B cell (primary cell): ENCODE results near the gene TRIM40. TPM values are rescaled to one million over a fixed set of nuclear protein-coding genes. Genes with fewer than 3 reads are reported as not detected.

ENCODE experiments used
- ATAC-seq: fragments of 200-7000 bp; cut with Tn5 transposase; one replicate; pipeline ENCODE4 v1.10.0; 2021; ENCODE audit warnings: low read depth, mild to moderate bottlenecking, moderate number of reproducible peaks, moderate library complexity
- CTCF ChIA-PET: fragments of 350-600 bp; sonication (Branson Sonifier 250); formaldehyde crosslinking; loops from one replicate; lab custom pipeline; 2021; ENCODE audit warnings: antibody characterized with exemption, inconsistent platforms; lab: Charles Lee
- POLR2A ChIA-PET: fragments of 350-600 bp; sonication (Branson Sonifier 250); formaldehyde crosslinking; loops from one replicate; lab custom pipeline; 2021; ENCODE audit warnings: antibody characterized with exemption; lab: Charles Lee
- DNase-seq: peaks from one replicate; pipeline ENCODE4 v3.0.0; 2013
- H2AFZ ChIP-seq: 2 replicates; pipeline ENCODE4 v1.6.1; 2012; ENCODE audit warnings: mild to moderate bottlenecking, low read depth, low read length; ENCODE audit not compliant: insufficient read depth, poor library complexity, severe bottlenecking
- H3K27ac ChIP-seq, 2 donors: 1 replicate in 1 of 2; 2 replicates in 1 of 2; pipeline ENCODE4 v1.5.1; 2012 to 2013; ENCODE audit warnings: low read length in 2 of 2, mild to moderate bottlenecking in 2 of 2, moderate library complexity in 1 of 2
- H3K27me3 ChIP-seq, 4 experiments: fragments of 200-600 bp in 1 of 4; sonication (generic) in 1 of 4; replicated peaks in 1 of 4; 1 replicate in 2 of 4; 2 replicates in 2 of 4; pipeline versions ENCODE4 v1.6.1 to v1.7.0; 2013 to 2016; ENCODE audit warnings: low read length in 3 of 4, mild to moderate bottlenecking in 2 of 4, mixed read lengths in 1 of 4, moderate library complexity in 1 of 4; ENCODE audit not compliant: insufficient read depth in 4 of 4, control insufficient read depth in 3 of 4; ENCODE audit errors: control extremely low read depth in 1 of 4
- H3K36me3 ChIP-seq, 2 experiments: replicated peaks in 1 of 2; 1 replicate in 1 of 2; 2 replicates in 1 of 2; pipeline versions ENCODE4 v1.6.1 to v1.7.1; 2013; ENCODE audit warnings: low read length in 1 of 2; ENCODE audit not compliant: insufficient read depth in 2 of 2, control insufficient read depth in 1 of 2; ENCODE audit errors: control extremely low read depth in 1 of 2, extremely low read depth in 1 of 2
- H3K4me1 ChIP-seq, 2 donors: fragments of 200-600 bp in 1 of 2; sonication (generic) in 1 of 2; 1 replicate in 1 of 2; 2 replicates in 1 of 2; pipeline versions ENCODE4 v1.5.1 to v1.6.1; 2013 to 2017; ENCODE audit warnings: low read length in 2 of 2; ENCODE audit not compliant: control insufficient read depth in 2 of 2, insufficient read depth in 2 of 2
- H3K4me2 ChIP-seq: replicated peaks from 2 replicates; pipeline ENCODE3; 2012; ENCODE audit warnings: mild to moderate bottlenecking, low read depth, low read length; ENCODE audit not compliant: poor library complexity, severe bottlenecking
- H3K4me3 ChIP-seq, 5 experiments: fragments of 200-600 bp in 1 of 5; sonication (generic) in 1 of 5; 1 replicate in 3 of 5; 2 replicates in 2 of 5; pipeline versions ENCODE4 v1.5.1 to v1.7.0; 2011 to 2016; ENCODE audit warnings: low read length in 4 of 5, mild to moderate bottlenecking in 4 of 5, low read depth in 2 of 5, control low read depth in 1 of 5, moderate library complexity in 1 of 5; ENCODE audit not compliant: insufficient read depth in 1 of 5; ENCODE audit errors: control extremely low read depth in 1 of 5, extremely low read depth in 1 of 5
- H3K79me2 ChIP-seq: fragments of 200-600 bp; sonication (generic); one replicate; pipeline ENCODE4 v1.6.0; 2016; ENCODE audit warnings: low read length; ENCODE audit not compliant: control insufficient read depth, insufficient read depth
- H3K9ac ChIP-seq: fragments of 200-600 bp; sonication (generic); 2 replicates; pipeline ENCODE4 v1.6.1; 2017; ENCODE audit warnings: mild to moderate bottlenecking, low read length, moderate library complexity
- H3K9me3 ChIP-seq, 3 donors: one replicate each; pipeline versions ENCODE4 v1.6.1 to v1.7.1; 2013; ENCODE audit warnings: low read length in 2 of 3; ENCODE audit not compliant: control insufficient read depth in 2 of 3, insufficient read depth in 1 of 3; ENCODE audit errors: control extremely low read depth in 1 of 3
- H4K20me1 ChIP-seq: 2 replicates; pipeline ENCODE4 v1.6.0; 2012; ENCODE audit warnings: mild to moderate bottlenecking, low read length; ENCODE audit not compliant: insufficient read depth, control insufficient read depth, poor library complexity, severe bottlenecking
- H3K27ac Mint-ChIP-seq: one replicate; pipeline ENCODE4 v1.8.0; 2021; ENCODE audit warnings: mixed read lengths
- H3K27me3 Mint-ChIP-seq: one replicate; pipeline ENCODE4 v1.8.0; 2021; ENCODE audit warnings: mixed read lengths
- H3K4me1 Mint-ChIP-seq: one replicate; pipeline ENCODE4 v1.8.0; 2021; ENCODE audit warnings: mixed read lengths
- H3K4me3 Mint-ChIP-seq: one replicate; pipeline ENCODE4 v1.8.0; 2021; ENCODE audit warnings: mixed read lengths
- H3K9me3 Mint-ChIP-seq: one replicate; pipeline ENCODE4 v1.8.0; 2022; ENCODE audit warnings: mixed read lengths; ENCODE audit not compliant: insufficient read depth
- CTCF ChIP-seq: fragments of 200-600 bp; IDR thresholded peaks from one replicate; pipeline ENCODE4 v1.8.0; 2022; ENCODE audit warnings: antibody characterized with exemption, mild to moderate bottlenecking
- EZH2 ChIP-seq: IDR thresholded peaks from 2 replicates; pipeline ENCODE4 v1.6.1; 2012; ENCODE audit warnings: borderline replicate concordance, low read depth, mild to moderate bottlenecking, moderate library complexity, low read length; ENCODE audit not compliant: insufficient read depth, poor library complexity, severe bottlenecking
- WGBS: methylation state at CpG from one replicate; pipeline ENCODE4 v1.1.5; 2013; ENCODE audit warnings: missing lambda C conversion rate; ENCODE audit not compliant: insufficient coverage; 5-methylcytosine and 5-hydroxymethylcytosine counted together
- intact Hi-C: fragments of 100-400 bp; cut with micrococcal nuclease; formaldehyde crosslinking; loops from one replicate; pipeline ENCODE4 v1.10.0; 2022
- polyA plus RNA-seq: library from polyadenylated mRNA; depleted of rRNA; stranded (reverse); fragments of >200 nt; gene quantifications from 2 replicates; pipeline ENCODE4 v1.2.3, GENCODE V29; 2012
- total RNA-seq, 2 donors: library from RNA; stranded (reverse); fragments of 120-200 nt in 1 of 2; gene quantifications; 1 replicate in 1 of 2; 2 replicates in 1 of 2; pipeline versions ENCODE4 v1.2.3 to v1.2.4, GENCODE V29; 2013 to 2022

The TRIM40 gene
- total and polyA plus RNA-seq, 2 donors (not counting 1 experiment from before 2014, with no cell fraction given) = not detected

- ATAC-seq (no peak), DNase-seq (no peak)
- Histone ChIP-seq H3K79me2 (no peaks in the 10 kb centered on the region), H3K9me3 (peaks cover 0 to 3% (median 0%) of the 10 kb centered on the region in 3 donors), H3K27me3 (peaks cover 0 to 27% (median 10%) of the 10 kb centered on the region in 4 experiments), H4K20me1 (no peaks in the 10 kb centered on the region), H3K9ac (no peak within 1 kb of the TSS), H3K27ac (no peak within 1 kb of the TSS), H3K4me2 (no peak within 1 kb of the TSS), H3K4me3 (no peak within 1 kb of the TSS), H2AFZ (no peak within 1 kb of the TSS), H3K36me3 (no peaks in the 10 kb centered on the region), H3K4me1 (no peaks in the 10 kb centered on the region)
- peaks cover 46% of the 10 kb centered on the region for H3K27me3 Mint-ChIP-seq
- 85% methylated on average over 29 of the region's 31 CpGs for WGBS
- POLR2A ChIA-PET = no interaction called here
- CTCF ChIA-PET = no interaction called here
- H3K4me3 Mint-ChIP-seq = no peak within 1 kb of the TSS
- no peaks in the 10 kb centered on the region for H3K9me3 Mint-ChIP-seq
- H3K4me1 Mint-ChIP-seq = no peaks in the 10 kb centered on the region
- TF ChIP-seq CTCF (no peak), EZH2 (no peak)
- intact Hi-C loops = no loop called here
- H3K27ac Mint-ChIP-seq = no peak within 1 kb of the TSS
These were observed 27.4 kb downstream of the TRIM40 start, which contains the start of gene TRIM15 for GRCh38 chr6:30163090-30163917. TSS of gene TRIM15 (plus strand) at chr6:30163546. CDS start at chr6:30163685, 139 bp downstream.

DNA sequence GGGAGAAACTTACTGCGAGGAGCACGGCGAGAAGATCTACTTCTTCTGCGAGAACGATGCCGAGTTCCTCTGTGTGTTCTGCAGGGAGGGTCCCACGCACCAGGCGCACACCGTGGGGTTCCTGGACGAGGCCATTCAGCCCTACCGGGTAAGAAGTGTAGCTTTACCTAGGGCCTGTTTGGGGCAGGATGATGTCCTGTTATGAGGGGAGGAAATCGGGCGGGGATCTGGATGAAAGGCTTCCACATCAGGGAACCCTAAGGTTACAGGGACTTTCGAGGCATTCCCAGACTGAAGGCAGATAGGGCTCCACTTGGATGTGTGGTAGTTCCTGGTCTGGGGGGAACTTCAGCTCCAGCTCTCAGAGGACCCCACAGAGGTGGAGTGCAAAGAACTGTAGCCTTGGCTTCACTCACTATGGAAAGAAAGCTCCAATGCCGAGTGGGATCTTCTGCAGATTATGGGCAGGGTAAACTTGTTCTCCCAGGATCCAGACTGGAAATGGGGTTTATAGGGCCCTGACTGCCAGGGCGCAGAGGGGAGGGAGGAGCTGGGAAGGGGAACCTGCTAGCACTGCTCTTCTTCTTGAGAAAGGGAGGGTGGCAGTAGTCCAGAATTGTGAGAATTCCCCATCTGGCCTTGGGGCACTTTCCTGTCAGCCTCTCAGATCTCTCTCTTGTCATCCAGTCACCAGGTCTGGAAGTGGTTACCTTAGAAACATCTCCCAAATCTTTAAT lies 28.1 kb downstream of the TRIM40 start:
- Histone ChIP-seq H4K20me1 (no peaks in the 10 kb centered on the region), H3K9ac (no peak overlapping the region), H3K27me3 (peaks cover 0 to 30% (median 9%) of the 10 kb centered on the region in 4 experiments), H3K4me1 (no peaks in the 10 kb centered on the region), H3K27ac (no peak overlapping the region), H3K4me2 (no peak overlapping the region), H3K36me3 (no peaks in the 10 kb centered on the region), H2AFZ (no peak overlapping the region), H3K79me2 (no peaks in the 10 kb centered on the region), H3K9me3 (peaks cover 0 to 3% (median 0%) of the 10 kb centered on the region in 3 donors), H3K4me3 (no peak overlapping the region)
- POLR2A ChIA-PET = no interaction called here
- Mint-ChIP-seq H3K9me3 (no peaks in the 10 kb centered on the region), H3K4me1 (no peaks in the 10 kb centered on the region), H3K27me3 (peaks cover 52% of the 10 kb centered on the region), H3K27ac (no peak overlapping the region), H3K4me3 (no peak overlapping the region)
- intact Hi-C loops = no loop called here
- CTCF ChIA-PET = no interaction called here
- DNase-seq (no peak), ATAC-seq (no peak)
- TF ChIP-seq EZH2 (no peak), CTCF (no peak)
- WGBS = 93% methylated on average over 16 of the region's 16 CpGs
